ENCODE data around the gene SH3PXD2A.
"Not testable (repeated sequence)": the region's sequence is repeated elsewhere in the genome, so short reads cannot be mapped to it uniquely, and the experiment has no call there.

SH3PXD2A gene

DNA sequence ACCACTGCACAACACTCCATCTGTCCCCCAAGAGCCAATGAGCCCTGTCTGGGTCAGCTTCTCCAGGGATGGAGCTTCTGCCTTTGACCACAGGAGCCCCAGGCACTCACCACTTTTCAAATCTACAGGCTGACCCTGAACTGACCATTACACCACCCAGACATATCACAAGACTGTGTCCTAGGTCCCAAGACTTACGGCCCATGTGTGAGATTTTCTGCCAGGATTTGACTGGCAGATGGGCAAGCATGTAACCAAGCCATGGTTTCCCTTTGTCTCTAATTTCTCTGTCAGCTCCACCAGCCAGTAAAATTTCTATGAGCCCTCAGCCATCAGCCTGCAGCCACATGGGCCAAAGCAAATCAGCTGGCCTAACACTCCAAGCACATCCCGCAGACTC lies 92.5 kb downstream of the SH3PXD2A start:
- CTCF ChIA-PET: interaction anchor here (1.2 to 2.3 kb wide), 2 partner anchors 11 to 18 kb away, joined by 3 to 8 read pairs; no protein-coding TSS in a partner anchor
- peak overlapping the region in 1 of 7 experiments; percentile 26 for H3K4me3 ChIP-seq (ENCODE audit: control insufficient read depth in 1 of 7, extremely low read depth in 1 of 7, insufficient read depth in 4 of 7, low read depth in 2 of 7, low read length in 6 of 7)

DNA sequence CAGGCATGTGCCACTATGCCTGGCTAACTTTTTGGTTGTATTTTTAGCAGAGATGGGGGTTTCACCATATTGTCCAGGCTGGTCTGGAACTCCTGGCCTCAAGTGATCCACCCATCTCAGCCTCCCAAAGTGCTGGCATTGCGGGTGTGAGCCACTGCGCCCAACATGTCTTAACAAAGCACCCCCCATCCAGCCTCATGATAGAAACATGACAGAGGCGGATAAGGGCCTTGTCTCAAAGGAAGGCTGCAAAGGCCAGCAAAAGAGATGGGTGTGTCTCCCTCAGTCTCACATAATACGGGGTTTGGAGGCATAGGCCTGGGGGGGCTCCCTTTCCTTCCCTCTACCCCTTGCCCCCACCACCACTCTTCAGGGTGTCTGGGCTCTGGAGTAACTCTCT lies 93.2 kb downstream of the SH3PXD2A start:
- CTCF ChIA-PET: interaction anchor here (1.2 kb wide), 1 partner anchor 12 kb away, joined by 3 read pairs; no protein-coding TSS in a partner anchor
- no peaks in the 10 kb centered on the region for H3K9me3 ChIP-seq (ENCODE audit: control extremely low read depth in 1 of 5, control insufficient read depth in 4 of 5, insufficient read depth in 2 of 5, low read depth in 1 of 5, low read length in 4 of 5)
- no peaks in the 10 kb centered on the region for H3K27me3 ChIP-seq (replicated peaks in 2 of 5; ENCODE audit: control insufficient read depth in 4 of 5, insufficient read depth in 5 of 5, low read length in 4 of 5)
- no peak overlapping the region for H3K27ac ChIP-seq (ENCODE audit: insufficient read depth in 1 of 2, low read depth in 1 of 2, low read length in 2 of 2, poor library complexity in 1 of 2, severe bottlenecking in 2 of 2)
- H3K4me3 ChIP-seq (ENCODE audit: control insufficient read depth in 1 of 7, extremely low read depth in 1 of 7, insufficient read depth in 4 of 7, low read depth in 2 of 7, low read length in 6 of 7): no peak overlapping the region
- peaks cover 0 to 2% (median 0%) of the 10 kb centered on the region in 4 experiments for H3K36me3 ChIP-seq (ENCODE audit: control insufficient read depth in 4 of 4, insufficient read depth in 4 of 4, low read length in 3 of 4)
- WGBS (ENCODE audit: insufficient coverage): 100% methylated on average over 1 of the region's 4 CpGs
- no peak for DNase-seq
- H3K4me1 ChIP-seq (ENCODE audit: control extremely low read depth in 1 of 4, control insufficient read depth in 4 of 4, insufficient read depth in 4 of 4, low read length in 3 of 4): peaks cover 14 to 95% (median 64%) of the 10 kb centered on the region in 4 experiments
- POLR2A ChIA-PET: no interaction called here

More for the DNA sequence above, 92.5 kb downstream of the SH3PXD2A start:
- H3K36me3 ChIP-seq (ENCODE audit: control insufficient read depth in 4 of 4, insufficient read depth in 4 of 4, low read length in 3 of 4): peaks cover 0 to 2% (median 0%) of the 10 kb centered on the region in 4 experiments
- peaks cover 13 to 94% (median 57%) of the 10 kb centered on the region in 4 experiments for H3K4me1 ChIP-seq (ENCODE audit: control extremely low read depth in 1 of 4, control insufficient read depth in 4 of 4, insufficient read depth in 4 of 4, low read length in 3 of 4)
- 100% methylated on average over 2 of the region's 2 CpGs for WGBS (ENCODE audit: insufficient coverage)
- DNase-seq: no peak
- H3K27me3 ChIP-seq (replicated peaks in 2 of 5; ENCODE audit: control insufficient read depth in 4 of 5, insufficient read depth in 5 of 5, low read length in 4 of 5): no peaks in the 10 kb centered on the region
- no peak overlapping the region for H3K27ac ChIP-seq (ENCODE audit: insufficient read depth in 1 of 2, low read depth in 1 of 2, low read length in 2 of 2, poor library complexity in 1 of 2, severe bottlenecking in 2 of 2)
- POLR2A ChIA-PET: interaction anchor here (1.5 kb wide), 1 partner anchor 10 kb away, joined by 3 read pairs; no protein-coding TSS in a partner anchor
- H3K9me3 ChIP-seq (ENCODE audit: control extremely low read depth in 1 of 5, control insufficient read depth in 4 of 5, insufficient read depth in 2 of 5, low read depth in 1 of 5, low read length in 4 of 5): no peaks in the 10 kb centered on the region

DNA sequence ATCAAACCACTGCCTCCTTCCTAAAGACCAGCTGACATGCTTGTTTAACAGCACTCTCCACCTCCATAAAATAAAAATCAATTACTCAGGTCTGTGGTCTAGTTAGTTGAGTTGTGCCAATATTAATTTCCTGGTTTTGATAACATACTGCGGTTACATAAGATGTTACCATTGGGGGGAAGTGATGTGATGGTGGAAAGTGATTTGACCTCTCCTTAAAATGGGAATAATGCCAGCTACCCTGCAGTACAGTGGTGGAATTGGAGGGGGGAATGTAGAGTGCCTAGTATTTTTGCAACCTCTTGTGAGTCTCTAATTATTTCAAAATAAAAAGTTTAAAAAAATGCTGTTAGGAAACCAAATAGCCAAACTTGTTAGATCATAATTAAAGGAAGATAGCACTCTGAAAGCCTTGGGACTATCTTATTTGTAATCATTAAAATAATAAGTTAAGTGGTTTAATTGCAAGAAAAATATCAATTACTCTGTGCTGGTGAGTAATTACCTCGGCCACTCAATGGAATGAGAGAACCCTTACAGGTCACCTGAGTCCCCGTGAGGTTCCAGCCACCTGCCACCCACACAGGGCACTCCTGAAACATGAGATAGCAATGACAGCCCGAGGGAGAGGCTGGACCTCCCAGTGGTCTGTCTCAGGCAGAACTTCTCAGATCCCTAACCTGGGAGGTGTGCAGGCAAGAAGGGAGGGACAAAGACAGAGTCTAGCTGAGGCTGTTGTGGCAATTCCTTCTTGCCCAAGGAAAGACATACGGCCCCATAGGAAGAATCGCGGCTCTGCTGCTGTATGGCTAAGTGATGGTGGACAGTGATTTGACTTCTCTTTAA lies 94.1 kb downstream of the SH3PXD2A start:
- Histone ChIP-seq H3K27ac (ENCODE audit: insufficient read depth in 1 of 2, low read depth in 1 of 2, low read length in 2 of 2, poor library complexity in 1 of 2, severe bottlenecking in 2 of 2) (no peak overlapping the region), H3K36me3 (ENCODE audit: control insufficient read depth in 4 of 4, insufficient read depth in 4 of 4, low read length in 3 of 4) (peaks cover 0 to 2% (median 0%) of the 10 kb centered on the region in 4 experiments), H3K27me3 (replicated peaks in 2 of 5; ENCODE audit: control insufficient read depth in 4 of 5, insufficient read depth in 5 of 5, low read length in 4 of 5) (no peaks in the 10 kb centered on the region), H3K9me3 (ENCODE audit: control extremely low read depth in 1 of 5, control insufficient read depth in 4 of 5, insufficient read depth in 2 of 5, low read depth in 1 of 5, low read length in 4 of 5) (no peaks in the 10 kb centered on the region), H3K4me1 (ENCODE audit: control extremely low read depth in 1 of 4, control insufficient read depth in 4 of 4, insufficient read depth in 4 of 4, low read length in 3 of 4) (peaks cover 14 to 98% (median 69%) of the 10 kb centered on the region in 4 experiments), H3K4me3 (ENCODE audit: control insufficient read depth in 1 of 7, extremely low read depth in 1 of 7, insufficient read depth in 4 of 7, low read depth in 2 of 7, low read length in 6 of 7) (no peak overlapping the region)
- POLR2A ChIA-PET: no interaction called here
- CTCF ChIA-PET: no interaction called here
- peak in 2 of 3 donors; percentile 33 to 42 for DNase-seq
- 87% methylated on average over 7 of the region's 7 CpGs for WGBS (ENCODE audit: insufficient coverage)

DNA sequence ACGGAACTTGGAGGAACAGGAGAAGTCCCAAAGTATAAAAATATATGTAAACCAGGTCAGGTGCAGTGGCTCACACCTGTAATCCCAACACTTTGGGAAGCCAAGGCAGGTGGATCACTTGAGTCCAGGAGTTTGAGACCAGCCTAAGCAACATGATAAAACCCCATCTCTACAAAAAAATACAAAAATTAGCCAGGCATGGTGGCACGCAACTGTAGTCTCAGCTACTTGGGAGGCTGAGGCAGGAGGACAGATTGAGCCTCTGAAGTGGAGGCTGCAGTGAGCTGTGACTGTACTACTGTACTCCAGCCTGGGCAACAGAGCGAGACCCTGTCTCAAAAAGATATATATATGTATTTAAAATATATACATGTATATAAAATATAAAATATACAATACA lies 95.1 kb downstream of the SH3PXD2A start:
- 100% methylated on average over 1 of the region's 3 CpGs for WGBS (ENCODE audit: insufficient coverage)
- DNase-seq; CTCF ChIA-PET; POLR2A ChIA-PET; H3K36me3 ChIP-seq (ENCODE audit: control insufficient read depth in 4 of 4, insufficient read depth in 4 of 4, low read length in 3 of 4); H3K4me3 ChIP-seq (ENCODE audit: control insufficient read depth in 1 of 7, extremely low read depth in 1 of 7, insufficient read depth in 4 of 7, low read depth in 2 of 7, low read length in 6 of 7); H3K27ac ChIP-seq (ENCODE audit: insufficient read depth in 1 of 2, low read depth in 1 of 2, low read length in 2 of 2, poor library complexity in 1 of 2, severe bottlenecking in 2 of 2); H3K27me3 ChIP-seq (replicated peaks in 2 of 5; ENCODE audit: control insufficient read depth in 4 of 5, insufficient read depth in 5 of 5, low read length in 4 of 5); H3K9me3 ChIP-seq (ENCODE audit: control extremely low read depth in 1 of 5, control insufficient read depth in 4 of 5, insufficient read depth in 2 of 5, low read depth in 1 of 5, low read length in 4 of 5): not testable (repeated sequence)
- peaks cover 14 to 95% (median 60%) of the 10 kb centered on the region in 4 experiments for H3K4me1 ChIP-seq (ENCODE audit: control extremely low read depth in 1 of 4, control insufficient read depth in 4 of 4, insufficient read depth in 4 of 4, low read length in 3 of 4)

DNA sequence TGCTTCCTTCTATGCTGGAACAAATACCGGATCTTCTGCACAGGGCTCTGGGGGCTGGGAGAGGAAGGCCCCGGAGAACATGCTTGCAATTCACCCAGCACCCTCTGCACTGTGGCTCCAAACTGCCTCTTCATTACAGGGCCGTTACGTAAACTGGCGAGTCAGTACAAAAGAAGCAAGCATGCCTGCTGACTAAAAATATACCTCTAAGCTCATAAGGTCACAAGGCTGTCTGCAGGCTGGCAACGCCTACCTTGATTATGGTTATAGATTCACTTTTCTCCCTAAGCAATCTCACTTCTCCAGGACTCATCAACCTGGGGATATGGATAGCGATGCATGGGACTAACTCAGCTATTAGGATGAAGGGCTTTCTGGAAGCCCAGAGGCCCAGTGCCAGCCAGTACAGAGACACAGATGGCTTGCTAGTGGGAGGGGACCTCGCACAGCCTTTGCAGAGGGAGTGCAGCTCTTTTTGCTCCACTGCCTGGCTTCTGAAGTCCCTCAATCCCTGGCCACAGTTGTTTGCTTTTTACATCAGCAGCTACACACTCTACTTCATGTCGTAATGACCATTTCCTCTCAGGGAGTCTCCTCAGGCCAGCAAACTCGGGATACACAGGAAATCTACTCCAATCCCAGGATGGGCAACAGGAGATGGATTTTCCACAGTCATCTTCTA lies 96.1 kb downstream of the SH3PXD2A start:
- CTCF ChIA-PET: interaction anchor here (0.8 to 2.5 kb wide), 10 partner anchors 9 to 126 kb away, joined by 3 to 7 read pairs (median 4); no protein-coding TSS in a partner anchor
- 26% methylated on average over 9 of the region's 10 CpGs for WGBS (ENCODE audit: insufficient coverage)

GRCh38 chr10:103758294-103758681 lies 97.1 kb downstream of the SH3PXD2A start:
- 72% methylated on average over 2 of the region's 2 CpGs for WGBS (ENCODE audit: insufficient coverage)
- H3K27me3 ChIP-seq (replicated peaks in 2 of 5; ENCODE audit: control insufficient read depth in 4 of 5, insufficient read depth in 5 of 5, low read length in 4 of 5): no peaks in the 10 kb centered on the region
- ChIA-PET POLR2A (interaction anchor here (0.5 kb wide), 1 partner anchor 577 kb away, joined by 4 read pairs; no protein-coding TSS in a partner anchor), CTCF (interaction anchor here (1.0 to 2.5 kb wide), 8 partner anchors 8 to 104 kb away, joined by 3 to 9 read pairs (median 6); no protein-coding TSS in a partner anchor)
- H3K4me1 ChIP-seq (ENCODE audit: control extremely low read depth in 1 of 4, control insufficient read depth in 4 of 4, insufficient read depth in 4 of 4, low read length in 3 of 4): peaks cover 14 to 75% (median 48%) of the 10 kb centered on the region in 4 experiments
- no peak overlapping the region for H3K27ac ChIP-seq (ENCODE audit: insufficient read depth in 1 of 2, low read depth in 1 of 2, low read length in 2 of 2, poor library complexity in 1 of 2, severe bottlenecking in 2 of 2)
- DNase-seq: no peak
- no peaks in the 10 kb centered on the region for H3K9me3 ChIP-seq (ENCODE audit: control extremely low read depth in 1 of 5, control insufficient read depth in 4 of 5, insufficient read depth in 2 of 5, low read depth in 1 of 5, low read length in 4 of 5)
- H3K36me3 ChIP-seq (ENCODE audit: control insufficient read depth in 4 of 4, insufficient read depth in 4 of 4, low read length in 3 of 4): peaks cover 0 to 3% (median 0%) of the 10 kb centered on the region in 4 experiments
- H3K4me3 ChIP-seq (ENCODE audit: control insufficient read depth in 1 of 7, extremely low read depth in 1 of 7, insufficient read depth in 4 of 7, low read depth in 2 of 7, low read length in 6 of 7): no peak overlapping the region

More for the DNA sequence above, 96.1 kb downstream of the SH3PXD2A start:
- Histone ChIP-seq H3K4me3 (ENCODE audit: control insufficient read depth in 1 of 7, extremely low read depth in 1 of 7, insufficient read depth in 4 of 7, low read depth in 2 of 7, low read length in 6 of 7) (peak overlapping the region in 2 of 7 experiments; percentile 2 to 38), H3K36me3 (ENCODE audit: control insufficient read depth in 4 of 4, insufficient read depth in 4 of 4, low read length in 3 of 4) (peaks cover 0 to 3% (median 0%) of the 10 kb centered on the region in 4 experiments), H3K9me3 (ENCODE audit: control extremely low read depth in 1 of 5, control insufficient read depth in 4 of 5, insufficient read depth in 2 of 5, low read depth in 1 of 5, low read length in 4 of 5) (no peaks in the 10 kb centered on the region), H3K27me3 (replicated peaks in 2 of 5; ENCODE audit: control insufficient read depth in 4 of 5, insufficient read depth in 5 of 5, low read length in 4 of 5) (no peaks in the 10 kb centered on the region), H3K27ac (ENCODE audit: insufficient read depth in 1 of 2, low read depth in 1 of 2, low read length in 2 of 2, poor library complexity in 1 of 2, severe bottlenecking in 2 of 2) (no peak overlapping the region), H3K4me1 (ENCODE audit: control extremely low read depth in 1 of 4, control insufficient read depth in 4 of 4, insufficient read depth in 4 of 4, low read length in 3 of 4) (peaks cover 14 to 85% (median 57%) of the 10 kb centered on the region in 4 experiments)
- POLR2A ChIA-PET: interaction anchor here (0.9 kb wide), 1 partner anchor 10 kb away, joined by 3 read pairs; no protein-coding TSS in a partner anchor
- peak; percentile 43 to 84 (median 81) for DNase-seq

Measured in common myeloid progenitor, CD34-positive (primary cell).